Neural cell (in vitro differentiated cells): Measurements from ENCODE around the gene FOXJ1. TPM values are rescaled to one million over a fixed set of nuclear protein-coding genes. Genes with fewer than 3 reads are reported as not detected.

Experiments used
- H2AFZ ChIP-seq: fragments of 200-600, 300-800 bp; sonication (generic), shearing (Covaris generic); 2 replicates; pipeline ENCODE4 v1.6.0; 2014; ENCODE audit warnings: low read depth, mild to moderate bottlenecking, antibody characterized with exemption, low read length, moderate library complexity
- H3F3A ChIP-seq: fragments of 200-600 bp; shearing (Covaris generic); 2 replicates; pipeline ENCODE4 v1.6.1; 2016; ENCODE audit warnings: mild to moderate bottlenecking, moderate library complexity, mixed read lengths, antibody characterized with exemption, low read length; ENCODE audit not compliant: insufficient read depth, poor library complexity, severe bottlenecking
- H3K27ac ChIP-seq: fragments of 200-600, 300-800 bp; sonication (generic), shearing (Covaris generic); 2 replicates; pipeline ENCODE4 v1.5.1; 2014; ENCODE audit warnings: mild to moderate bottlenecking, low read length, moderate library complexity
- H3K27me3 ChIP-seq: fragments of 300-800, 200-600 bp; sonication (generic), shearing (Covaris generic); 2 replicates; pipeline ENCODE4 v1.6.0; 2014; ENCODE audit warnings: mild to moderate bottlenecking, low read depth, low read length, moderate library complexity; ENCODE audit not compliant: insufficient read depth
- H3K36me3 ChIP-seq: fragments of 300-800, 200-600 bp; sonication (generic), shearing (Covaris generic); 2 replicates; pipeline ENCODE4 v1.5.1; 2014; ENCODE audit warnings: mild to moderate bottlenecking, antibody characterized with exemption, low read length, moderate library complexity; ENCODE audit not compliant: insufficient read depth
- H3K4me2 ChIP-seq: fragments of 300-800, 200-600 bp; sonication (generic), shearing (Covaris generic); 2 replicates; pipeline ENCODE4 v1.6.0; 2014; ENCODE audit warnings: mild to moderate bottlenecking, low read length
- H3K4me3 ChIP-seq: fragments of 300-800, 200-600 bp; sonication (generic), shearing (Covaris generic); 2 replicates; pipeline ENCODE4 v1.5.1; 2014; ENCODE audit warnings: mild to moderate bottlenecking, low read length, moderate library complexity
- H3K79me2 ChIP-seq: fragments of 200-600 bp; shearing (Covaris generic); replicated peaks from 2 replicates; pipeline ENCODE4 v1.6.0; 2014; ENCODE audit warnings: mild to moderate bottlenecking, low read length, moderate library complexity; ENCODE audit not compliant: insufficient read depth
- H3K9ac ChIP-seq: fragments of 300-800, 200-600 bp; sonication (generic), shearing (Covaris generic); 2 replicates; pipeline ENCODE4 v1.6.1; 2016; ENCODE audit warnings: mild to moderate bottlenecking, low read length, mixed read lengths
- H3K9me2 ChIP-seq: fragments of 200-600 bp; shearing (Covaris generic); 2 replicates; pipeline ENCODE4 v1.6.1; 2016; ENCODE audit warnings: mild to moderate bottlenecking, low read length, mixed read lengths; ENCODE audit not compliant: insufficient read depth
- H3K9me3 ChIP-seq: fragments of 200-600, 300-800 bp; sonication (generic), shearing (Covaris generic); 2 replicates; pipeline ENCODE4 v1.6.1; 2016; ENCODE audit warnings: mild to moderate bottlenecking, mixed run types, low read length, moderate library complexity, mixed read lengths
- H4K20me1 ChIP-seq: fragments of 200-600 bp; shearing (Covaris generic); 2 replicates; pipeline ENCODE4 v1.6.1; 2016; ENCODE audit warnings: mild to moderate bottlenecking, mixed run types; ENCODE audit not compliant: insufficient read depth
- EP300 ChIP-seq: fragments of 450-650 bp; conservative IDR thresholded peaks from 2 replicates; pipeline ENCODE4 v1.6.1; 2014; ENCODE audit warnings: antibody characterized with exemption, mild to moderate bottlenecking, moderate library complexity; ENCODE audit not compliant: poor library complexity, severe bottlenecking
- EZH2 ChIP-seq: fragments of 200-600, 300-800 bp; shearing (Covaris generic), sonication (generic); IDR thresholded peaks from 2 replicates; pipeline ENCODE4 v1.6.1; 2014; ENCODE audit warnings: antibody characterized with exemption, low read length, borderline replicate concordance, mild to moderate bottlenecking; ENCODE audit not compliant: insufficient read depth, poor library complexity, severe bottlenecking
- MXI1 ChIP-seq: fragments of 450-650 bp; conservative IDR thresholded peaks from 2 replicates; pipeline ENCODE4 v1.6.1; 2014; ENCODE audit warnings: antibody characterized with exemption, mild to moderate bottlenecking; ENCODE audit not compliant: poor library complexity, severe bottlenecking
- POLR2AphosphoS5 ChIP-seq: IDR thresholded peaks from 2 replicates; pipeline ENCODE4 v1.6.1; 2012
- RAD21 ChIP-seq: fragments of 450-650 bp; conservative IDR thresholded peaks from 2 replicates; pipeline ENCODE4 v1.6.1; 2014; ENCODE audit warnings: antibody characterized with exemption, mild to moderate bottlenecking, moderate library complexity
- SMC3 ChIP-seq: fragments of 450-650 bp; conservative IDR thresholded peaks from 2 replicates; pipeline ENCODE4 v1.6.1; 2014; ENCODE audit warnings: antibody characterized with exemption, mild to moderate bottlenecking, moderate library complexity; ENCODE audit not compliant: poor library complexity
- TAF1 ChIP-seq: IDR thresholded peaks from 2 replicates; pipeline ENCODE4 v1.6.1; 2012; ENCODE audit warnings: low read depth
- polyA minus RNA-seq: library from RNA; depleted of rRNA, polyadenylated mRNA; stranded (reverse); fragments of >200 nt; gene quantifications from 2 replicates; pipeline ENCODE4 v1.2.3, GENCODE V29; 2014
- polyA plus RNA-seq: library from polyadenylated mRNA; depleted of rRNA; stranded (reverse); fragments of >200 nt; gene quantifications from 2 replicates; pipeline ENCODE4 v1.2.3, GENCODE V29; 2014
- TF ChIP-seq, protein P1 (sequence below): IDR thresholded peaks from 2 replicates; pipeline ENCODE4 v1.6.1; 2012; ENCODE audit warnings: borderline replicate concordance
- TF ChIP-seq, protein P2 (sequence below): fragments of 450-650 bp; IDR thresholded peaks from 2 replicates; pipeline ENCODE4 v1.5.1; 2014; ENCODE audit warnings: antibody characterized with exemption, mild to moderate bottlenecking, moderate library complexity; ENCODE audit not compliant: poor library complexity, severe bottlenecking

FOXJ1 gene, protein sequence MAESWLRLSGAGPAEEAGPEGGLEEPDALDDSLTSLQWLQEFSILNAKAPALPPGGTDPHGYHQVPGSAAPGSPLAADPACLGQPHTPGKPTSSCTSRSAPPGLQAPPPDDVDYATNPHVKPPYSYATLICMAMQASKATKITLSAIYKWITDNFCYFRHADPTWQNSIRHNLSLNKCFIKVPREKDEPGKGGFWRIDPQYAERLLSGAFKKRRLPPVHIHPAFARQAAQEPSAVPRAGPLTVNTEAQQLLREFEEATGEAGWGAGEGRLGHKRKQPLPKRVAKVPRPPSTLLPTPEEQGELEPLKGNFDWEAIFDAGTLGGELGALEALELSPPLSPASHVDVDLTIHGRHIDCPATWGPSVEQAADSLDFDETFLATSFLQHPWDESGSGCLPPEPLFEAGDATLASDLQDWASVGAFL
- polyA plus RNA-seq (0.56 and 0.84 TPM in 2 replicates), polyA minus RNA-seq (0.49 and 1.2 TPM in 2 replicates)

DNA sequence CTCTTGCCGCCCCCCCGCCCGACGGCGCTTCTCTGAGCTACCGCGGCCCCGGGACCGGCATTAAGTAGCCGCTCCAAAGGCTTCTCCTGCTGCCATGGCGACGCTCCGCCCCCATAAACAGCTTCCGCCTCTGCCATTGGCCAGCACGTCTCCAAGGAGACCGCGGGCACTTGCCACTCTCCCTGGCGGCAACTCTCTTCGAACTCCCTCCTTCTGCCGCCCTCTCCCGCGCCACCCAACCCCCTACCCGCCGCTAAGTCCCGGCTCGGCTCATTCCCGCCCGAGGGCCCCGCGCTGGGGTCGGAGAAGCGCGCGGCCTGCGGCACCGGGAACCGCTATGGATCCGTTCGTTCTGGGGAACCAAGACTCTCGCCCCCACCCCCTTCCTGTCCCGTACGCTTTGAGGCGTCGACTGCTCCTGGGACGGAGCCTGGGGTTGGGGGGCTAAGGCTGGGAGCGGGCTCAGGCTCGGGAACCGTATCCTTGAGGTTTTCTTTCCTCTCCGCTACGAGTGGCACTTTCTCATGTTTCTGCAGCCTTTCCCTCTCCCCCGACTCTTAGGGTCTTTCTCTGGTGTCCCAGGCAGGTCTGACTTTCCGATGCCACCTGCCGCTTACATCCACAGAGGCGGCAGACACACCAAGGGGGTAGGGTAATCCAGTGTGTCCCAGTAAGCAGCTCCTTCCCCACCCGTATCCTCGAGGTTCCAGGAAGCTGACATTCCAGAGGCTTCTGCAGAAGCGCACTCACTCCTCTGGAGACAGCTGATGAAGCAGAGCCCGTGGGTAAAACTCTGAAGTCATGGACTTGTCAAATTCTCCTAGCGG lies at the start of gene FOXJ1:
Gene FOXJ1, minus strand, starts transcription at position 34 of the 827 bp plus-strand sequence. CDS start 850 bp downstream, outside the sequence.
- H4K20me1 ChIP-seq: no peaks in the 10 kb centered on the region
- TF ChIP-seq RAD21 (peak; percentile 23), SMC3 (peak; percentile 31), POLR2AphosphoS5 (no peak), EP300 (peak; percentile 30), EZH2 (no peak), MXI1 (peak; percentile 88)
- TF ChIP-seq, protein P1, sequence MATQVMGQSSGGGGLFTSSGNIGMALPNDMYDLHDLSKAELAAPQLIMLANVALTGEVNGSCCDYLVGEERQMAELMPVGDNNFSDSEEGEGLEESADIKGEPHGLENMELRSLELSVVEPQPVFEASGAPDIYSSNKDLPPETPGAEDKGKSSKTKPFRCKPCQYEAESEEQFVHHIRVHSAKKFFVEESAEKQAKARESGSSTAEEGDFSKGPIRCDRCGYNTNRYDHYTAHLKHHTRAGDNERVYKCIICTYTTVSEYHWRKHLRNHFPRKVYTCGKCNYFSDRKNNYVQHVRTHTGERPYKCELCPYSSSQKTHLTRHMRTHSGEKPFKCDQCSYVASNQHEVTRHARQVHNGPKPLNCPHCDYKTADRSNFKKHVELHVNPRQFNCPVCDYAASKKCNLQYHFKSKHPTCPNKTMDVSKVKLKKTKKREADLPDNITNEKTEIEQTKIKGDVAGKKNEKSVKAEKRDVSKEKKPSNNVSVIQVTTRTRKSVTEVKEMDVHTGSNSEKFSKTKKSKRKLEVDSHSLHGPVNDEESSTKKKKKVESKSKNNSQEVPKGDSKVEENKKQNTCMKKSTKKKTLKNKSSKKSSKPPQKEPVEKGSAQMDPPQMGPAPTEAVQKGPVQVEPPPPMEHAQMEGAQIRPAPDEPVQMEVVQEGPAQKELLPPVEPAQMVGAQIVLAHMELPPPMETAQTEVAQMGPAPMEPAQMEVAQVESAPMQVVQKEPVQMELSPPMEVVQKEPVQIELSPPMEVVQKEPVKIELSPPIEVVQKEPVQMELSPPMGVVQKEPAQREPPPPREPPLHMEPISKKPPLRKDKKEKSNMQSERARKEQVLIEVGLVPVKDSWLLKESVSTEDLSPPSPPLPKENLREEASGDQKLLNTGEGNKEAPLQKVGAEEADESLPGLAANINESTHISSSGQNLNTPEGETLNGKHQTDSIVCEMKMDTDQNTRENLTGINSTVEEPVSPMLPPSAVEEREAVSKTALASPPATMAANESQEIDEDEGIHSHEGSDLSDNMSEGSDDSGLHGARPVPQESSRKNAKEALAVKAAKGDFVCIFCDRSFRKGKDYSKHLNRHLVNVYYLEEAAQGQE: peak; percentile 9
- no peaks in the 10 kb centered on the region for H3K9me2 ChIP-seq
- H3K9me3 ChIP-seq: no peaks in the 10 kb centered on the region
- H3K27me3 ChIP-seq: peaks cover 18% of the 10 kb centered on the region
- H3K4me2 ChIP-seq: peak within 1 kb of the TSS; percentile 88
- H3F3A ChIP-seq: no peaks in the 10 kb centered on the region
- H3K9ac ChIP-seq: peak within 1 kb of the TSS; percentile 38
- no peaks in the 10 kb centered on the region for H3K36me3 ChIP-seq
- no peak within 1 kb of the TSS for H2AFZ ChIP-seq
- no peaks in the 10 kb centered on the region for H3K79me2 ChIP-seq
- H3K4me3 ChIP-seq: peak within 1 kb of the TSS; percentile 72
- H3K27ac ChIP-seq: no peak within 1 kb of the TSS

DNA sequence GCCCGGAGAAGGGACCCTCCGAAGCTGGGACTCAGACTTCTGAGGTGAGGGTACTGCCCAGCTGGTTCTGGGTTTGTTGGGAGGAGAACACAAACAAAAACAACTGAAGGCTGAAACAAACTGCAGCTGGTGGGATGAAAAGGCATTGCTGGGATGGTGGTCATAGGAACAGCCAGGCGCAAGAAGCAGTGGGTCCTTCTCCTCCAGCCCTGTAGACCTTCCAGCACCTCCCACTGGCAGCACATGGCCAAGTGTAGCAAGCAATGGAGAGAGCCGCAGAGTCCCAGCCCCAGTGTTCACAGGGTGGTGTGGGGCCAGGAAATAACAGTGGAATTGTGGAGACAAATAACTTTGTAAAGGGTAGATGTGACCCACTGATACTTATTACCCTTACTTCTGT lies 48.7 kb upstream of the FOXJ1 start:
- H3K9ac ChIP-seq: no peak overlapping the region
- H3K27me3 ChIP-seq: no peaks in the 10 kb centered on the region
- H3K9me2 ChIP-seq: no peaks in the 10 kb centered on the region
- H3K4me3 ChIP-seq: no peak overlapping the region
- H3K9me3 ChIP-seq: no peaks in the 10 kb centered on the region
- H3F3A ChIP-seq: no peaks in the 10 kb centered on the region
- no peak for TF ChIP-seq RAD21
- TF ChIP-seq EZH2: no peak
- TF ChIP-seq POLR2AphosphoS5: no peak
- TF ChIP-seq, protein P2, sequence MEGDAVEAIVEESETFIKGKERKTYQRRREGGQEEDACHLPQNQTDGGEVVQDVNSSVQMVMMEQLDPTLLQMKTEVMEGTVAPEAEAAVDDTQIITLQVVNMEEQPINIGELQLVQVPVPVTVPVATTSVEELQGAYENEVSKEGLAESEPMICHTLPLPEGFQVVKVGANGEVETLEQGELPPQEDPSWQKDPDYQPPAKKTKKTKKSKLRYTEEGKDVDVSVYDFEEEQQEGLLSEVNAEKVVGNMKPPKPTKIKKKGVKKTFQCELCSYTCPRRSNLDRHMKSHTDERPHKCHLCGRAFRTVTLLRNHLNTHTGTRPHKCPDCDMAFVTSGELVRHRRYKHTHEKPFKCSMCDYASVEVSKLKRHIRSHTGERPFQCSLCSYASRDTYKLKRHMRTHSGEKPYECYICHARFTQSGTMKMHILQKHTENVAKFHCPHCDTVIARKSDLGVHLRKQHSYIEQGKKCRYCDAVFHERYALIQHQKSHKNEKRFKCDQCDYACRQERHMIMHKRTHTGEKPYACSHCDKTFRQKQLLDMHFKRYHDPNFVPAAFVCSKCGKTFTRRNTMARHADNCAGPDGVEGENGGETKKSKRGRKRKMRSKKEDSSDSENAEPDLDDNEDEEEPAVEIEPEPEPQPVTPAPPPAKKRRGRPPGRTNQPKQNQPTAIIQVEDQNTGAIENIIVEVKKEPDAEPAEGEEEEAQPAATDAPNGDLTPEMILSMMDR: no peak
- no peak for TF ChIP-seq EP300
- no peak for TF ChIP-seq MXI1
- TF ChIP-seq, protein P1: no peak
- TF ChIP-seq SMC3: no peak
- no peak for TF ChIP-seq TAF1
- H3K79me2 ChIP-seq: no peaks in the 10 kb centered on the region
- no peak overlapping the region for H3K27ac ChIP-seq
- no peak overlapping the region for H2AFZ ChIP-seq
- H3K4me2 ChIP-seq: no peak overlapping the region
- no peaks in the 10 kb centered on the region for H3K36me3 ChIP-seq
- H4K20me1 ChIP-seq: no peaks in the 10 kb centered on the region
